LoVo (cell line): ENCODE measurements around the gene ELMOD1.

Experiments used
- DNase-seq: peaks from one replicate; pipeline ENCODE4 v3.0.0-alpha.2; 2016; ENCODE audit warnings: low spot score

ELMOD1 gene

DNA sequence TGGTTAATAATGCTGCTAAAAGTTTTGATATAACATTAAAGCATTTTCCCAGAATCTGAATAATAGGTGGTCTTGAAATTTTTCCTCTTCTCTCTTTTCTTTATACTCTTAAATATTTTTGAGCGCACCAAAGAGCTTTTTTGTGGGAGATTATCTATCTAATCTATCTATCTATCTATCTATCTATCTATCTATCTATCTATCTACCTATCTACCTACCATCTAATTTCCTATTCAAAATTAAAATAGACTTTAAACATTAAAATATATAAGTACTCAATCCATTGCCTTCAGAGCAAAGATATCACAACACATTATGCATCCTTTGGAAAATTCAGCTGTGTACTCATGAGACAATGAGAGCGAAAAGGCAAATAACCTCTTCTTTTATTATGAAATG, 55.8 kb downstream of the ELMOD1 start:
- no peak for DNase-seq

DNA sequence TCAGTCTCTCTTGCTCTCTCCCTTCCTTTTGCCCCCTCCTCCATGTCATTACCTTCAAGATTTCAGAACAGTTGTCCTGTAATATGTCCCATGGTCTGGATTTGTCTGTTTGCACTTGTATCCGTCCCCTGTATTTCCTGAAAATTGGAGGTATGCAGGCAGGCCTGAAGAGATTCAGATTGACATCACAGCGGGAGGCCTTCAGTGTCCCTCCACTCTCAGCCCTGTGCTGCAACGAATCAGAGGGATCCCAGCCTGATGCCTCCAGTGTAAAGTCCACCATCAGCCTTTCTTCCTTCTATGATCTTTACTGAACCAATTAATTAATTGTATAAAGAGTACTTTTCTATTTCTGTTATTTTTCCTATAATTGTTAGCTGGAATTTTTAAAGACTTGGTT, 57.3 kb downstream of the ELMOD1 start:
- DNase-seq, result no peak

DNA sequence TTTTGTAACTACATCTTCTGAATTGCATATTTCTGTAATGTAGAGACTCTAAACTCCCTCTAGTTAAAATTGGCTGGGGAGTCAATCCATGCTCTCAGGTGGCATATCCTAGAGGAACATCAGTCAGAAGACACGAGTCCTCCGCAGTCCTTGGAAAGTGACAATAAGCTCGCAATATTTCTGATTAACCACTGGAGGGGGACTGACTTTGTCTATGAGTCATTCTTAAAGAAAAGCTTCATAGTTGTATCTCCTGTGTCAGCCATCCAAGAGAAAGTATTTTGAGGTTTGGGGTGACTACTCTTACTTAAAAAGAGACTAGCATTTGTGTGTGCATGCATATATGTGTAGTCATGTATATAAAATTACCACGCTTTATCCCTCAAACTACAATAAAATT, 60.7 kb downstream of the ELMOD1 start:
- no peak for DNase-seq

DNA sequence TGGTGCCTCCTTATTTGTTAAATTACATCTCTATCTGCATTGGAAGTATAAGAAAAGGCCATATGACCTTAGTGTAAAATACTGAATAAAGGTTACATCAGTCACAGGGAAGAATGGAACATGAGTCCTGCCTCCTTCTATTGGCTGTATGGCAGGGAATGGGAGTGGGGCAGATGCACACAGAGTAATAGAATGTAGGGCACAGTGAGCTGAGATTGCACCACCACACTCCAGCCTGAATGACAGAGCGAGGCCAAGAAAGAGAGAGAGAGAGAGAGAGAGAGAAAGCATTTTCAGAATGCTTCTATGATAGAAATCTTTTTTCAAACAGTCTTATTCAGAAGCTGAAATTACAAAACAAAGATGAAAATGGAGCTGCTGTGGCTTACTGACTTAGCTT, 62.1 kb downstream of the ELMOD1 start:
- DNase-seq, result no peak

DNA sequence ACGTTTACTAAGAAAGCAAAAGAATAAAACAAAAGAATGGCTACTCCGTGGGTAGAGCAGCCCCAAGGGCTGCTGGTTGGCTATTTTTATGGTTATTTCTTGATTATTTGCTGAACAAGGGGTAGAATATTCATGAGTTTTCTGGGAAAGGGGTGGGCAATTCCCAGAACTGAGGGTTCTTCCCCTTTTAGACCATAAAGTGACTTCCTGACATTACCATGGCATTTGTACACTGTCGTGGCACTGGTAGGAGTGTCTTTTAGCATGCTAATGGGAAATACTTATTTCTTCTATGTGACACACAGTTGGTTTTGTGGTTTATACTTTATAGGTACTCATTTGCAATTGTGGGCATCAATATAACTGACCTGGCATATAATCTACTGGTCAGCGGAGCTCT, 64.7 kb downstream of the ELMOD1 start:
- DNase-seq, result no peak

DNA sequence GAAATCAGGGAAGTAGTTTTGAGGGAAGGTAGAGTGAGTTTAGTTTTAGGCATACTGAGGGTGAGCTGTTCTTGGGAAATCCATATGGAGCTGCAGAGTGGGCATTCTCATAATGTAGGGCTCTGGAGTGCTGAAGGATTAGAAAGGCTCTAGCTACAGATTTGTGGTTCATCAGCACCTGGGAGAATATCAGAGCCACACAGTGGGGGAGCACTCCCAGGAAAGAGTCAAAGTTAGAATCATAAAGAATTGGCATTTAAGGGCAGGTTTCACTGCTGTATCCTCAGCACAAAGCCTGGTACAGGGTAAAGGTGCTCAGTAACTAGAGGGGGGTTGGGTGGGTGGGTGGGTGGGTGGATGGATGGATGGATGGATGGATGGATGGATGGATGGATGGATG, 68.4 kb downstream of the ELMOD1 start:
- DNase-seq, result no peak

DNA sequence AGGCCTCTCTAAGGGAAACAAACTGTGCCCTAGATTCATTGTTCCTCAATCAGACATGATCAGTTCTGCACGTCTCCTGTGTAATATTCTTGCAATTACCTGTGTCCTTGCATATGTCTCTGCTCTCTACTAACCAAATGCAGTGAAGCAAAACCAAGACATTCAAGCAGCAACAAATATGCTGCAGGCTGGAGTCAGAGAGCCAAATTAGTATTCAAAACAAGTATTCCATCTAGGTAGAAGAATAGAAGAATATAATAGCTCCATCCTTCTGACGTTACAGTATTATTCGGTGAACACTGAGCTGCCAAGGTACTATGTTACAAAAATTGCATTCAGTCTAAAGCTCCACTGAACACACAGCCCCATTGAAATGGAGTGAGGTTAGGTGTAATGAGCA, 69.1 kb downstream of the ELMOD1 start:
- DNase-seq, result no peak

DNA sequence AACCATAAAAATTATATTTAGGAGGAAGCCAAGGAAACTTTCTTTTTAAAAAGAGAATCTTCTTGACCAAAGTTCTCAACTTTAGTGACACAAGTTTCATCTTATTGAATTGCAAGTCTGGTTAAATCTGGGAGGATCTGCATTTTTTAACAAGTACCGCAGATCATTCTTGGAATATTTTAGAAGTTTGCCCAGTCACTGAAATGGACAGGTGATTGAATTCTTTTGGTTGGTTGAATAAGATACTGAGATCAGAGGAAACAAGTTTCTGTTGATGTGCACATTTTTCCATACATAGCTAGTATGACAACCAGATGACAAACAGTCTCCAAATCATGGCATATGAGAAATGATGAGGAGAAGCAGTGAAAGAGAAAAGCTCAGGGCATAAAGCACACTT, 70.7 kb downstream of the ELMOD1 start:
- DNase-seq, result no peak

DNA sequence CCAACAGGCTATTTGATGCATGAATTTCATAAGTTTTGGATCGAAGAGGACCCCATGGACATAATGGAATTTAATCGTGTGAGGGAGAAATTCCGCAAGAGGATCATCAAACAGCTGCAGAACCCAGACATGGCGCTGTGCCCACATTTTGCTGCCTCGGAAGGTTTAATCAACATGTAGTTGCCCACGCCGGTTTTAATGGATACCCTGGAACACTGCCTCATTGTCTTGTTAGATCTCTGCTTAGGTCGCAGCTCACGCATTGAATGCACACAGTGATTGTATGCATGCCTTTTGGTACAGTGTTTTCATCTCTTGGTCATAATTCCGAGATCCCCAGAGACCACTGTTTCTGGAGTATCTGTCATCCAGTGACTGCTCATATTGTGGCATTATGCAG, 74.1 kb downstream of the ELMOD1 start:
- no peak for DNase-seq

DNA sequence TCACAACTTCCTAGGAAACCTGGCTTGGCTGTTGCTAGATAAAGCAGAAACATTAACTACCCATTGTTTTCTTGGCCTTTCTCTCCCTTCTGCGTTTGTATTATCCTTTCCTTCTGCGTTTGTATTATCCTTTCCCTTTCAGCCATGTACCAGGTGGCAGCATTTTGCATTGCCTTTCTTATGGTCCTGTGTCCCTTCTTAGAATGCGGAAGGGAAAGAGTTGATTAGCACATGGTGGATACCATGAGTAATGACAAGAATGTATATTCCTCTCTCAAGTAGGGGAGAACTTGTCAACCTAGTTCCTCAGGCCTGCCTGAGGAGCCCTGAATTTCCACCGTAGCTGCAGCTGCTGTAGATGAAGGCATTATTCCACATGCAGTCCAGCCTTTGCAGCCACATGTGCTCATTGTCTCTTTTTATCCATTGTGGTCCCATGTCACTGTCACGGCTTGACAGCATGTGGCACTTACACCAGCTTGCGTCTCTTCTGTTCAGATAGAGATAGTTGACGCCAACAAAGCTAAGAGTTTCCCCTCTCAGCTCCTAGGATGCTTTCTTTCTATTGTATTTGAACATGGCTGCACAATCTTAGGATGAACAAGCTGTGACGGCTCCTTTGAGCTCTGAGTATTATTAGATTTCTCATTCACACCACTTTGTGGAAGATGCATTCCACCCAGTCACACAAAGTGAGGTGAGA, 76.1 kb downstream of the ELMOD1 start:
- DNase-seq, result no peak

DNA sequence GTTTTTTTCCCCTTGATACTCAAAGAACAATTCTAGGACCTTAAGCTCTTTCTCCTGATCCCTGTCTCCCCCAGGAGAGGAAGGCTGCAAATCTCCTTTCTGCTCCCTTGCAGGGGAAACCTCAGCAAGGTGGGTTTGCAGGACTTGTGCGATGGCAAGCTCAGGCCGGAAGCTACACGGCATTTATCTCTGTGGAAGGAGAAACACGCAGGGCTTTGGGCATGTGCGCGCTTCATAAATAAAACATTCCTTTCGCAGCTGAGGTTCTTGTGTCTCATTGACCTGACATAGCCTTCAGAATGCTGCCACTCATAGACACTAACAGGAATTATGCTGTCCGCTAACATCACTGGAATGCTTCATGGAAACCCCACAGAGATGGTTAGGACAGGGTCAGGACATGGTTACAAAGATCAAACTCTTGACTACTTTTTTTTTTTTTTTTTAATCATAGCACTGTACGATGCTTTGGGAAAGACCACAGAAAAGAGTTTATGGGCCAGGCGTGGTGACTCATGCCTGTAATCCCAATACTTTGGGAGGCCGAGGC, 78.3 kb downstream of the ELMOD1 start:
- no peak for DNase-seq

DNA sequence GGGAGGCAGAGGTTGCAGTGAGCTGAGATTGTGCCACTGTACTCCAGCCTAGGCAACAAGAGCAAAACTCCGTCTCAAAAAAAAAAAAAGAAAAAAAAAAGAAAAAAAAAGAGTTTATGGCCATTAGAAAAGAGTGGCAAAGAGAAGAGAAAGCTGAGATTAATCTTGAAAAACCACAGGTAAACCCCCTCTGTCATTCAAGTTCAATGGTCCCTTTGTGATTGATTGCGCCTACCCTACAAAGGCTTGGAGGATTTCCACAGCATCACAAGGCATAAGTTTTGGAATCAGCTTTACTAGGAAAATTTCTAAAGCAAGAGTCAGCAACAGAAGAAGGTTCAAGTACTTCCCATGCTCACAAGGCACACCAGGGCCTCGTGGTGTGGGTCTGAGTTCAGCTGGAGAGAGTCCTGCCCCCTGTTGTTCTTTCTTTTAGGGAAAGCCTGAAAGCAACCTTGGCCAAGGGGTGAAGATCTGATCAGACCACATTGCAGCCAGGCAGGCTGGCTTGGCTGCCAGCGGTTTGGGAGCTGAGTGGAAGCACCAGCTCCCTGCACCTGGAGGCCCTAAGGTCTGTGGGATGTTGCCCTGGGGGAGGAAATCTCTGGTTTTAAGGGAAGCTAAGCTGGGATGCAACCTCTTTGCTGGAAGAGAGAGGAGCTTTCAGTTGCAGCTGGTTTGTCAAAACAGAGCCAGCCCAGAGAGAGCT, 79.1 kb downstream of the ELMOD1 start:
- no peak for DNase-seq

DNA sequence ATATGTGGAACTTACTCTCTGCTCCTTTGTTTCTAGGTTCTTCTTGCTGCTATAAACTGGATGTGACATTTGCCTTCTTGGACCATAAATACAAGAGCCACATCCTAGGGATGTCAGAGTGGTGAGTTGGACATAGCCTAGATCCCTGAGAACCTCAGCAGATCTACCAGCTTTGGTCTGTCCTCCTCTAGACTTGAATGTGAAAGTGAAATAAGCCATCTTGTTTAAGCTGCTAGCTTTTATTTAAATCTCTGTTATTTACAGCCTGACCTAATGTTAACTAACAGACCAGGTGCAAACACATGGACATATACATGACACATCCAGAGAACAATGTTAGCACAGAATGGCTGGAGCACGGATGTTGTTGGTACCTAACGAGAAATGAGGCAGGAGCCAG, 85.0 kb downstream of the ELMOD1 start:
- DNase-seq, result no peak

DNA sequence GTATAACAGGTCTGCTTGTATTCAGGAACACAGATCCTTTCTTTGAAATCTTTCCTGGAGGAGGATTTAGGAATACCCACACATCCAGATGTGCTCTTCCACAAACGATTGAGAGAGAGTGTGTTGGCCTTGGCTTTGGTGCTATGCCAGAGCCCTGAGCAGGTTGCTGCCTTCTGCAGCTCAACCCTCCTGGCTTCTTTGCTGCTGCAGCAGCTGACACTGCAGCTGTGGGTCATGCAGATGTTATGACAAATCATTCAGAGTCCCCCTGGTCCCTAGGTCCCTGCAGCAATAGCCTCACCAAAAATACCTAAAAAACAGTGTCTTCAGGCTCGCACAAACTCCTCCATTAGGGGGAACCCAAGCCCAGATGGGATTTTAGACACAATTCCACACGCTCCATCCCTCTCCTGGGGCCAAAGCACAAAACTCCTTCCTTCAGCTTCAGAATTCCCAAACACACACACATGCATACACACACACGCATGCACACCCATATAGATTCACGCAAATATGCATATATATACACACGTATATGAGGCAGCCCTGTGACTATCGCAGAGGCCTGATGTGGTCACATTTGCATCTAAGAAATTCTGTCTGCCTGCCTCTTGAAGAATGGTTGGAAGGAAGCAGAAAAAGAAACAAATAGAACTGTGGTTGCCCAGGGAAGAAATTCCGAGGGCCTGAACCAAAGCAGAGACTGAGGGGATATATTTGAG, 85.5 kb downstream of the ELMOD1 start:
- no peak for DNase-seq

DNA sequence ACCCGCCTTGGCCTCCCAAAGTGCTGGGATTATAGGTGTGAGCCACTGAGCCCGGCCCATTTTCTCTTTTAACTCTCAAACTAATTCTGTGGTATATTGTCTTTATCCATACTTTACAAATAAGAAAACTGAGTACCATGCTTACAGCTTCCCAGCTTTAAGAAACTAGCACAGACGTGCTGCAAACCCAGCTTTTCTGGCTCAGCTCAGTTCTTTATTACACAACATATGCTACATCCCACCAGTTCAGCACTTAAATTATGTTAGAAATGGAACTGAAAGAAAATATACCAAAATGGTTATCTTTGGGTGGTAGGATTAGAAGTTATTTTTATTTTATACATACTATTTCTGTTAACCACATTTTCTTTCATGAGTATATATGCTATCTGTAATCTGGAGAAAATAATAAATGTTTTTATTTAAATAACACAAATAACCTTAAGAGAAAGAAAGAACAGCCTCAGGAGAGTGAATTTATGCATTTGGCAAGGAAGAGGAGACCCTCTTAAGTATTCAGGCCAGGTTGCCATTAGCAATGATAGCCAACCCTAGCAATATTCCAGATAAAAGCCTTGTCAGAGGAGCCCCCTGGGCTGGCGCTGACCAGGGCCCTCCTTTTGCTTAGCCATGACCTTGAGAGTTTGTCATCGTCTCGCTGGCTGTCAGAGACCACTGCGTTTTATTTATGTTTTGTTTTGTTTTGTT, 87.1 kb downstream of the ELMOD1 start:
- no peak for DNase-seq

DNA sequence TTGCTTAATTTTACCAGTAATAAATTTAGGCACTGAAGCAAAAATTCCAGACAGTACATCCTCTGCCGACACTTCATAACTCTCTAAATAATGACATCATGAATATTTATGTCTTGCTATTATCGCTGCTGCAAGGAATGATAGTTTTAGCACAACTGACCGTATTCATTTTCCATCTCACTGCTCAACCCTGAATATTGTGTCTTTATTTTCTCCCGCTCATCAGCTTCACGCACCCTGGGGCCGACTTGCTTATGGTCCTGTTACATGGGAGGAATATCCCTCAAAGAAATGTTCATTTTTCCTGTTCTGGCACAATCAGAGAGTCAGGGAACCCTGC, 87.7 kb downstream of the ELMOD1 start:
- no peak for DNase-seq

DNA sequence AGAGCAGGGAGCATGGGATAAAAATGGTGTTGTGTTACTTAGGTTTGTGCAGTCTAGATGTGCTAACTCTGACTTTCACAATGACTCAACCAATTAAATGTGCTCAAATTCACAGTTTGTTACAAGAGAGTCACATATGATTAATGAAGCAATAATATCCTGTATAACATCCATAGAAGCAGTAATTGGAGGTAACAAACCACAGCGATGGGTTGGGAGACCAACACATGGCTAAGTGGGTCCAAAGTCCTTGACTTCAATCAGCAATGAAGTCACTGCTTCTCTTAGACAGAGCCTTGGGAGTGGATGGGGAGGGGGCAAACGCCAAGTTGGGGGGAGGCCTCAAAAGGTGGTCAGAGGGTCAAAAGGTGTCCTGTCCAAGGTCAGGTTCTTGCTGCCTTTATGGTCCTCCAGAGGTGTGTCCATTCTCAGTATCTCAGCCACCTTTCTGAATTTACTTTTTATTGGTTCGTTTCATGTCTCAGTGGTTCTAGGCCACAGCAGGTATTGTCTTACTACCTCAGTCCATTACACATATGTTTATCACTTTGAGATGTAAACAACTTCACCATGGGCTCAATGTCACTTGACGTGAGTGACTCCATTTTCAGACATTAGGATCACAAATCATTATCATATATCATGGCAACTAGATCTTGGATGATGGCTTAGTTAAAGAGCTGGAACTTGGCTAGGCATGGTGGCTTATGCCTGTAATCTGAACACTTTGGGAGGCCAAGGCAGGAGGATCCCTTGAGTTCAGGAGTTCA, 88.5 kb downstream of the ELMOD1 start:
- no peak for DNase-seq

DNA sequence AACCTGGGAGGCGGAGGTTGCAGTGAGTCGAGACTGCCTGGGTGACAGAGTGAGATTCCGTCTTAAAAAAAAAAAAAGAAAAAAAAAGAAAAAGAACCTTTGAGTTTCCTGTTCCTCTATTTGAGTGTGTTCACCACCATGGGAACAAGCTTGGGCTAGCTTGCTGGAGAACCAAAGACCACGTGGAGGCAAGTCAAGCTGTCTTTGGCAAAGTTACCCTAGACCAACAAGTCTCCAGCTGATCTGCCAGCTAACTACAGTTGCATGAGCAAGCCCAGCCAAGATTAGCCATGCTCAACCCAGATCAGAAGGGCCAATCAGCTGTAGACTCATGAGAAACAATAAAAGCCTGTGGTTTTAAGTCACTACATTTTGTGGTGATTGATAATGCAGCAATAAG, 91.2 kb downstream of the ELMOD1 start:
- no peak for DNase-seq

DNA sequence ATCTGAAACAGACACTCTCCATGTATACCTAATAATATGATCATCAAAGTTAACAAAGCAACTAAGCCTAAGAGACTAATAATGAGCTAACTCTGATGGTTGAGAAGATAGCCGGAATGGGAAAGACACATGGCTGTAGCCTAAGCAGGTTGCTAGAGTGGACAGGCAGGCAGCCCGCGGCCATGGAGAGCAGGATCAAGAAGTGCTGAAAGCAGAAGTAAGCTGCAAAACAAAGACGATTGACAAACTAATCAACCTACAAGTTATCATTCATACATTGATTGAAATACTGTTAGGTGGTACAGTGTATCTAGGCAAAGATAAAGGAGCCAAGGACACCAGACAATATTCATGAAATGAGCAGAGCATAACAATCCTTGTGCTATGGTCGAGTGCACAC, 91.6 kb downstream of the ELMOD1 start:
- DNase-seq, result no peak

DNA sequence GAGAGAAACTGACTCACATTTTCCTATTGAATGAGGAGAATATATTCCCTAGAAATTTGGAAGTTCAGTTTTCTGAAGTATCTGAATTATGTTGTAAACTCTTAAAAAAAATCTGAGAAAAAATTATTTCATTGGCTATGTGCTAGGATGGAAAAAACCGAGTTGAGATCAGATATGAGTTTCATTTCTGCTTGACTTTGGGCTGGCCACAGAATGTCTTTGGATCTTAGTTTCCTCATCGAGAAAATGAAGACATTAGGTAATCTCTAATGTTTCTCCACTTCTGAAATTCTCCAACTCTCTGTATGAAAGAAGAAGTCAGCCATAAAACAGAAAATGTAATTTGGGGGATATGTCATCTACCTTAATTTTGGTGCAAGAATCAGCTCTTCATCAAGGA, 92.1 kb downstream of the ELMOD1 start:
- DNase-seq, result no peak

DNA sequence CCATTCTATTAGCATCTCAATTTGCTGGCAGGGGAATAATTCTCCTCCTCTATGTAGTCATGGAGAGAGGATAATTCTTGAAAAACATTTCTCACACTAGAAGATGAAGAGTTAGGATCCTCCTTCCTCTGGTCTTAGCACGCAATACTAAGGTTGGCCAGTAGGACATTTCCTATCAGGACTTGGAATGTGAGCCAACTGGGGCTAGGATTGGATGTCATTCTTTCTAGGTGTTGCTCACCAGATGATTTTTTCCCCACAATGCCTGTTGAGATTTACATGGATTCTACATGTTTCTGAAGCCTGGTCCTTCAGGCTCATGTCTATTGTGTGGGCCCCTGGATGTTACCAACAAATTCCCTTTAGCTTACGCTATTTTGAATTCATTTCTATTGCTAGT, 92.9 kb downstream of the ELMOD1 start:
- DNase-seq, result no peak
